Endothelial cell of umbilical vein (primary cell): ENCODE results near the gene SCN2B. TPM values are rescaled to one million over a fixed set of nuclear protein-coding genes. Genes with fewer than 3 reads are reported as not detected.

Experiments
- BruUV-seq: library from RNA; stranded (reverse); fragments of 400-500 nt; replicated peaks from 2 replicates; lab custom pipeline; 2021; lab: Mats Ljungman, UMichigan
- CTCF ChIA-PET: fragments of 300-600, 350-600 bp; sonication (Branson Sonifier 250); formaldehyde crosslinking; loops from one replicate; lab custom pipeline; 2021; ENCODE audit warnings: antibody characterized with exemption, inconsistent platforms; lab: Charles Lee
- POLR2A ChIA-PET: fragments of 300-600, 350-600 bp; sonication (Branson Sonifier 250); formaldehyde crosslinking; loops from one replicate; lab custom pipeline; 2021; ENCODE audit warnings: antibody characterized with exemption, inconsistent platforms; lab: Charles Lee
- DNase-seq: peaks from one replicate; pipeline ENCODE4 v3.0.0-alpha.2; 2011; ENCODE audit warnings: low read depth, low spot score
- FAIRE-seq: peaks from 2 replicates; lab custom pipeline; 2011; peaks lifted over from hg19 to GRCh38; lab: Jason Lieb, UNC
- H2AFZ ChIP-seq: 2 replicates; pipeline ENCODE4 v1.6.0; 2012; ENCODE audit warnings: low read depth, low read length, control low read depth, inconsistent platforms
- H3K27ac ChIP-seq: 2 replicates; pipeline ENCODE4 v1.5.1; 2011; ENCODE audit warnings: low read depth, mild to moderate bottlenecking, control low read depth, low read length, moderate library complexity; ENCODE audit not compliant: insufficient read depth
- H3K27me3 ChIP-seq, 2 experiments: 2 replicates each; pipeline versions ENCODE4 v1.6.0 to v1.6.1; 2011; ENCODE audit warnings: low read length in 2 of 2, mixed read lengths in 1 of 2; ENCODE audit not compliant: control insufficient read depth in 2 of 2, insufficient read depth in 2 of 2
- H3K36me3 ChIP-seq, 2 experiments: 2 replicates in 1 of 2; 3 replicates in 1 of 2; pipeline ENCODE4 v1.5.1; 2011; ENCODE audit warnings: low read length in 2 of 2, mild to moderate bottlenecking in 1 of 2, moderate library complexity in 1 of 2; ENCODE audit not compliant: control insufficient read depth in 2 of 2, insufficient read depth in 2 of 2; ENCODE audit errors: extremely low read depth in 1 of 2
- H3K4me1 ChIP-seq: 3 replicates; pipeline ENCODE4 v1.5.1; 2011; ENCODE audit warnings: mild to moderate bottlenecking, low read length; ENCODE audit not compliant: control insufficient read depth, insufficient read depth; ENCODE audit errors: extremely low read depth
- H3K4me2 ChIP-seq: 2 replicates; pipeline ENCODE4 v1.6.1; 2011; ENCODE audit warnings: low read length, control low read depth, mixed read lengths; ENCODE audit not compliant: insufficient read depth
- H3K4me3 ChIP-seq, 3 experiments: fragments of 200-600 bp in 1 of 3; sonication (generic), shearing (Covaris generic) in 1 of 3; replicated peaks in 1 of 3; 2 replicates each; pipeline ENCODE4 v1.5.1; 2011 to 2016; ENCODE audit warnings: control low read depth in 3 of 3, low read length in 3 of 3, mild to moderate bottlenecking in 2 of 3, inconsistent platforms in 1 of 3, low read depth in 1 of 3, moderate library complexity in 1 of 3; ENCODE audit not compliant: insufficient read depth in 1 of 3
- H3K79me2 ChIP-seq: 2 replicates; pipeline ENCODE4 v1.6.0; 2012; ENCODE audit warnings: low read length, inconsistent platforms; ENCODE audit not compliant: control insufficient read depth, insufficient read depth
- H3K9ac ChIP-seq: replicated peaks from 2 replicates; pipeline ENCODE3; 2011; ENCODE audit warnings: low read length, control low read depth; ENCODE audit not compliant: insufficient read depth; ENCODE audit errors: extremely low read depth
- H3K9me1 ChIP-seq: replicated peaks from 3 replicates; pipeline ENCODE4 v1.6.0; 2011; ENCODE audit warnings: mild to moderate bottlenecking, low read length; ENCODE audit not compliant: control insufficient read depth, insufficient read depth; ENCODE audit errors: extremely low read depth
- H3K9me3 ChIP-seq: replicated peaks from 2 replicates; pipeline ENCODE4 v1.5.1; 2012; ENCODE audit warnings: low read length, inconsistent platforms; ENCODE audit not compliant: control insufficient read depth, insufficient read depth
- H4K20me1 ChIP-seq: replicated peaks from 2 replicates; pipeline ENCODE3; 2011; ENCODE audit warnings: mild to moderate bottlenecking, low read length; ENCODE audit not compliant: control insufficient read depth, insufficient read depth; ENCODE audit errors: extremely low read depth
- EZH2 ChIP-seq: IDR thresholded peaks from 2 replicates; pipeline ENCODE4 v1.6.1; 2012; ENCODE audit warnings: borderline replicate concordance, low read depth, mild to moderate bottlenecking, moderate library complexity, low read length, inconsistent platforms; ENCODE audit not compliant: severe bottlenecking
- FOS ChIP-seq: IDR thresholded peaks from 2 replicates; pipeline ENCODE4 v1.6.1; 2011; ENCODE audit warnings: mild to moderate bottlenecking, low read length, moderate library complexity, borderline replicate concordance; ENCODE audit not compliant: insufficient read depth
- GATA2 ChIP-seq: IDR thresholded peaks from 2 replicates; pipeline ENCODE4 v1.7.0; 2011; ENCODE audit warnings: low read depth, mild to moderate bottlenecking, moderate library complexity, mixed read lengths, low read length; ENCODE audit not compliant: insufficient read length, insufficient read depth
- JUN ChIP-seq: IDR thresholded peaks from 2 replicates; pipeline ENCODE4 v1.6.1; 2011; ENCODE audit warnings: borderline replicate concordance, low read depth; ENCODE audit not compliant: insufficient read length, insufficient read depth
- MAX ChIP-seq: IDR thresholded peaks from 2 replicates; pipeline ENCODE4 v1.6.1; 2011; ENCODE audit not compliant: insufficient read depth, insufficient read length
- MYC ChIP-seq: IDR thresholded peaks from one replicate; pipeline ENCODE4 v1.6.1; 2011; ENCODE audit warnings: mild to moderate bottlenecking, low read depth, low read length
- POLR2A ChIP-seq: IDR thresholded peaks from 2 replicates; pipeline ENCODE4 v1.6.1; 2012; ENCODE audit warnings: low read depth, mild to moderate bottlenecking, control low read depth, low read length
- POLR2AphosphoS5 ChIP-seq: IDR thresholded peaks from 2 replicates; pipeline ENCODE4 v1.6.1; 2012; ENCODE audit warnings: low read depth, mild to moderate bottlenecking, control low read depth, low read length, moderate library complexity; ENCODE audit not compliant: insufficient read depth
- dilution Hi-C: fragments of 300-500 bp; cut with MboI; formaldehyde crosslinking; loops from one replicate; pipeline ENCODE4 v1.15.0; 2019; ENCODE audit warnings: low sequenced_read_pairs; ENCODE audit not compliant: extremely low pct_ligation_motif_present
- intact Hi-C: fragments of 100-400 bp; cut with micrococcal nuclease; formaldehyde crosslinking; loops from one replicate; pipeline ENCODE4 v1.10.0; 2022
- polyA plus RNA-seq, 4 experiments: library from polyadenylated mRNA; depleted of rRNA in 3 of 4; stranded (reverse) in 3 of 4; unstranded in 1 of 4; fragments of >200 nt; gene quantifications; 2 replicates each; pipeline versions ENCODE4 v1.2.1 to v1.2.3, GENCODE V29; 2011 to 2012; ENCODE audit warnings: missing spikeins in 1 of 4
- total RNA-seq: library from RNA; stranded (reverse); gene quantifications from 2 replicates; pipeline ENCODE4 v1.2.3, GENCODE V29; 2021
- TF ChIP-seq, protein P1 (sequence below), 2 donors: IDR thresholded peaks; 1 replicate in 1 of 2; 2 replicates in 1 of 2; pipeline ENCODE4 v1.5.1; 2011; ENCODE audit warnings: low read length in 2 of 2, mild to moderate bottlenecking in 2 of 2, moderate library complexity in 2 of 2, control low read depth in 1 of 2, inconsistent platforms in 1 of 2, low read depth in 1 of 2; ENCODE audit not compliant: insufficient read depth in 1 of 2; ENCODE audit errors: extremely low read depth in 1 of 2

Gene SCN2B
- total and polyA plus RNA-seq, 2 donors (not counting 3 experiments of a cell fraction or from before 2014, with no cell fraction given), result not detected

- dilution Hi-C loops (no loop called here), intact Hi-C loops (no loop called here)
- H3K9me1 ChIP-seq, result no peaks in the 10 kb centered on the region
- H2AFZ ChIP-seq, result no peak overlapping the region
- no peaks in the 10 kb centered on the region for H4K20me1 ChIP-seq
- H3K9ac ChIP-seq, result no peak overlapping the region
- no peaks in the 10 kb centered on the region for H3K36me3 ChIP-seq
- H3K79me2 ChIP-seq, result no peaks in the 10 kb centered on the region
- TF ChIP-seq, protein P1, sequence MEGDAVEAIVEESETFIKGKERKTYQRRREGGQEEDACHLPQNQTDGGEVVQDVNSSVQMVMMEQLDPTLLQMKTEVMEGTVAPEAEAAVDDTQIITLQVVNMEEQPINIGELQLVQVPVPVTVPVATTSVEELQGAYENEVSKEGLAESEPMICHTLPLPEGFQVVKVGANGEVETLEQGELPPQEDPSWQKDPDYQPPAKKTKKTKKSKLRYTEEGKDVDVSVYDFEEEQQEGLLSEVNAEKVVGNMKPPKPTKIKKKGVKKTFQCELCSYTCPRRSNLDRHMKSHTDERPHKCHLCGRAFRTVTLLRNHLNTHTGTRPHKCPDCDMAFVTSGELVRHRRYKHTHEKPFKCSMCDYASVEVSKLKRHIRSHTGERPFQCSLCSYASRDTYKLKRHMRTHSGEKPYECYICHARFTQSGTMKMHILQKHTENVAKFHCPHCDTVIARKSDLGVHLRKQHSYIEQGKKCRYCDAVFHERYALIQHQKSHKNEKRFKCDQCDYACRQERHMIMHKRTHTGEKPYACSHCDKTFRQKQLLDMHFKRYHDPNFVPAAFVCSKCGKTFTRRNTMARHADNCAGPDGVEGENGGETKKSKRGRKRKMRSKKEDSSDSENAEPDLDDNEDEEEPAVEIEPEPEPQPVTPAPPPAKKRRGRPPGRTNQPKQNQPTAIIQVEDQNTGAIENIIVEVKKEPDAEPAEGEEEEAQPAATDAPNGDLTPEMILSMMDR (IDR thresholded peaks at IDR 0.05; ENCODE audit: extremely low read depth in 1 of 2, insufficient read depth in 1 of 2, low read depth in 1 of 2, low read length in 2 of 2), result no peak
- no peak for TF ChIP-seq MAX
- TF ChIP-seq POLR2A, result no peak
- TF ChIP-seq MYC, result no peak
- no peak for TF ChIP-seq GATA2
- TF ChIP-seq EZH2, result no peak
- TF ChIP-seq JUN, result no peak
- no peak for TF ChIP-seq FOS
- no peak for TF ChIP-seq POLR2AphosphoS5
- FAIRE-seq, result no peak
- no peak overlapping the region for H3K27ac ChIP-seq
- no peaks in the 10 kb centered on the region for H3K9me3 ChIP-seq
- ChIA-PET POLR2A (no interaction called here), CTCF (no interaction called here)
- DNase-seq, result no peak
- no peaks in the 10 kb centered on the region for H3K4me1 ChIP-seq
- BruUV-seq, result no TSS peak
- peaks cover 2 to 21% of the 10 kb centered on the region in 2 experiments for H3K27me3 ChIP-seq
- no peak overlapping the region for H3K4me2 ChIP-seq
- no peak overlapping the region for H3K4me3 ChIP-seq
These were observed 11.6 kb downstream of the SCN2B start for GRCh38 chr11:118164885-118165284.
